Smooth muscle cell (in vitro differentiated cells): ENCODE measurements around the gene NHERF2. TPM values are rescaled to one million over a fixed set of nuclear protein-coding genes. Genes with fewer than 3 reads are reported as not detected.

ENCODE experiments used
- DNase-seq: peaks from one replicate; lab custom pipeline; 2025; ENCODE audit not compliant: unreplicated experiment; lab: John Stamatoyannopoulos, UW
- H2AFZ ChIP-seq: fragments of 200-600 bp; sonication (generic); 2 replicates; pipeline ENCODE4 v1.6.0; 2016; ENCODE audit warnings: antibody characterized with exemption, low read depth, mild to moderate bottlenecking
- H3F3A ChIP-seq: fragments of 200-600 bp; sonication (generic); 2 replicates; pipeline ENCODE4 v1.6.0; 2017; ENCODE audit warnings: antibody characterized with exemption, low read depth
- H3K27ac ChIP-seq: fragments of 200-600 bp; sonication (generic); 2 replicates; pipeline ENCODE4 v1.5.1; 2016; ENCODE audit warnings: low read depth, mild to moderate bottlenecking
- H3K27me3 ChIP-seq: fragments of 200-600 bp; sonication (generic); 2 replicates; pipeline ENCODE4 v1.6.1; 2016; ENCODE audit warnings: low read depth, mild to moderate bottlenecking
- H3K36me3 ChIP-seq: fragments of 200-600 bp; sonication (generic); 2 replicates; pipeline ENCODE4 v1.5.1; 2016; ENCODE audit warnings: low read depth
- H3K4me1 ChIP-seq: fragments of 200-600 bp; sonication (generic); 2 replicates; pipeline ENCODE4 v1.5.1; 2016; ENCODE audit warnings: low read depth
- H3K4me2 ChIP-seq: fragments of 200-600 bp; sonication (generic); 2 replicates; pipeline ENCODE4 v1.6.0; 2016; ENCODE audit warnings: mild to moderate bottlenecking
- H3K4me3 ChIP-seq: fragments of 200-600 bp; sonication (generic); 2 replicates; pipeline ENCODE4 v1.5.1; 2016; ENCODE audit warnings: mild to moderate bottlenecking
- H3K79me2 ChIP-seq: fragments of 200-600 bp; sonication (generic); 2 replicates; pipeline ENCODE4 v1.6.0; 2016; ENCODE audit warnings: low read depth, mild to moderate bottlenecking
- H3K9ac ChIP-seq: fragments of 200-600 bp; sonication (generic); 2 replicates; pipeline ENCODE4 v1.6.0; 2016; ENCODE audit warnings: low read depth
- H3K9me3 ChIP-seq: fragments of 200-600 bp; sonication (generic); replicated peaks from 2 replicates; pipeline ENCODE4 v1.5.1; 2016; ENCODE audit warnings: low read depth
- H4K20me1 ChIP-seq: fragments of 200-600 bp; sonication (generic); 2 replicates; pipeline ENCODE4 v1.6.0; 2016; ENCODE audit warnings: low read depth
- WGBS: methylation state at CpG from one replicate; pipeline ENCODE4 v1.1.7; 2016; ENCODE audit warnings: low lambda C conversion rate; 5-methylcytosine and 5-hydroxymethylcytosine counted together
- polyA plus RNA-seq: library from polyadenylated mRNA; unstranded; fragments of >200 nt; fragmentation: Nextera tagmentation; extraction: Ambion mirVana; gene quantifications from 2 replicates; pipeline ENCODE4 v1.2.1, GENCODE V29; 2016
- total RNA-seq: library from RNA; depleted of rRNA; stranded (reverse); fragments of >200 nt; gene quantifications from 2 replicates; pipeline ENCODE4 v1.2.3, GENCODE V29; 2014
- TF ChIP-seq, protein P1 (sequence below): fragments of 200-600 bp; sonication (generic); IDR thresholded peaks from 2 replicates; pipeline ENCODE4 v1.5.1; 2017; ENCODE audit warnings: borderline replicate concordance, mild to moderate bottlenecking, antibody characterized with exemption; ENCODE audit not compliant: insufficient read depth, poor library complexity, severe bottlenecking

The NHERF2 gene
- total and polyA plus RNA-seq, 2 experiments from 2014 or later, result 14.4 to 40.2 TPM

DNA sequence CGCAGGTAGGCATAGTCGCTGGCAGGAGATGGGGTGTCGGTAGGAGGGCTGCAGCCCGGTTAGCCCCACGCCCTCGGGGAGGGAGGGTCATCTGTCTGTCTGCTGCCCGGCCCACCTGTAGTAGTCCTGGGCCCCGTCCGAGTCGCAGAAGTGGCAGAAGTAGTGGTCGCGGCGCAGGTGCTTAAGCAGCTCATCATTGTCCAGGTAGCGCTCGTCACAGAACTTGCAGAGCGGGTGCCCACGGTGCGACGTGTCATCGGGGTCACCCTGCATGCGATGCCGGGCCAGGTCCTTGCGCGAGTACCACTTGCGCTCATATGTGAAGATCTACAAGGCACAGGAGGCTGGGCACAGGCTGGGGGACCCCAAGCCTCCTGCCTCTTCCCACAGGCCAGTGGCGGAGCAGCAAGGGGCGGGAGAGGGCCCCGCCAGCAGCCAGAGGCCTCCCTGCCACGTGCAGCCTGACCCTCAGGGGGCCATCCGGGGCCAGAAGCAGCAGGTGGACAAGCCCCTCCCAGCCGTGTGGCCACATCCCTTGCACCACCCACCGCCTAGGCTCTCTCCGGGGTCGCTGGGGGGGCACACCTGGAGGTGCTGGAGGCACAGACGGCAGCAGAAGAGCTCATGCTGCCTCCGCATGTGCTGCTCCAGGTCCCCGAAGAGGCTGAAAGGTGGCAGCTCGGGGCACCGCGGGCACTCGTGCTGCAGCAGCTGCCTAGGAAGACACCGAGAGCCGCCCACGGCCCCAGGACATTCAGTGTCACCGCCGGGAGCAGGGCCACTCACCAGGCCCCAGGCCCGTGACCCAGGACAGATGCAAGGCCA, 24.1 kb upstream of the NHERF2 start:
- H3K79me2 ChIP-seq, result peaks cover 48% of the 10 kb centered on the region
- no peak for DNase-seq
- no peaks in the 10 kb centered on the region for H3K27me3 ChIP-seq
- H3K4me2 ChIP-seq, result no peak overlapping the region
- H3K4me1 ChIP-seq, result peaks cover 7% of the 10 kb centered on the region
- no peak overlapping the region for H3K4me3 ChIP-seq
- H3K9me3 ChIP-seq, result no peaks in the 10 kb centered on the region
- no peaks in the 10 kb centered on the region for H3F3A ChIP-seq
- H3K27ac ChIP-seq, result no peak overlapping the region
- H3K9ac ChIP-seq, result no peak overlapping the region
- H3K36me3 ChIP-seq, result no peaks in the 10 kb centered on the region
- WGBS, result 96% methylated on average over 42 of the region's 47 CpGs
- no peak overlapping the region for H2AFZ ChIP-seq
- peaks cover 73% of the 10 kb centered on the region for H4K20me1 ChIP-seq
- TF ChIP-seq, protein P1, sequence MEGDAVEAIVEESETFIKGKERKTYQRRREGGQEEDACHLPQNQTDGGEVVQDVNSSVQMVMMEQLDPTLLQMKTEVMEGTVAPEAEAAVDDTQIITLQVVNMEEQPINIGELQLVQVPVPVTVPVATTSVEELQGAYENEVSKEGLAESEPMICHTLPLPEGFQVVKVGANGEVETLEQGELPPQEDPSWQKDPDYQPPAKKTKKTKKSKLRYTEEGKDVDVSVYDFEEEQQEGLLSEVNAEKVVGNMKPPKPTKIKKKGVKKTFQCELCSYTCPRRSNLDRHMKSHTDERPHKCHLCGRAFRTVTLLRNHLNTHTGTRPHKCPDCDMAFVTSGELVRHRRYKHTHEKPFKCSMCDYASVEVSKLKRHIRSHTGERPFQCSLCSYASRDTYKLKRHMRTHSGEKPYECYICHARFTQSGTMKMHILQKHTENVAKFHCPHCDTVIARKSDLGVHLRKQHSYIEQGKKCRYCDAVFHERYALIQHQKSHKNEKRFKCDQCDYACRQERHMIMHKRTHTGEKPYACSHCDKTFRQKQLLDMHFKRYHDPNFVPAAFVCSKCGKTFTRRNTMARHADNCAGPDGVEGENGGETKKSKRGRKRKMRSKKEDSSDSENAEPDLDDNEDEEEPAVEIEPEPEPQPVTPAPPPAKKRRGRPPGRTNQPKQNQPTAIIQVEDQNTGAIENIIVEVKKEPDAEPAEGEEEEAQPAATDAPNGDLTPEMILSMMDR, result no peak

DNA sequence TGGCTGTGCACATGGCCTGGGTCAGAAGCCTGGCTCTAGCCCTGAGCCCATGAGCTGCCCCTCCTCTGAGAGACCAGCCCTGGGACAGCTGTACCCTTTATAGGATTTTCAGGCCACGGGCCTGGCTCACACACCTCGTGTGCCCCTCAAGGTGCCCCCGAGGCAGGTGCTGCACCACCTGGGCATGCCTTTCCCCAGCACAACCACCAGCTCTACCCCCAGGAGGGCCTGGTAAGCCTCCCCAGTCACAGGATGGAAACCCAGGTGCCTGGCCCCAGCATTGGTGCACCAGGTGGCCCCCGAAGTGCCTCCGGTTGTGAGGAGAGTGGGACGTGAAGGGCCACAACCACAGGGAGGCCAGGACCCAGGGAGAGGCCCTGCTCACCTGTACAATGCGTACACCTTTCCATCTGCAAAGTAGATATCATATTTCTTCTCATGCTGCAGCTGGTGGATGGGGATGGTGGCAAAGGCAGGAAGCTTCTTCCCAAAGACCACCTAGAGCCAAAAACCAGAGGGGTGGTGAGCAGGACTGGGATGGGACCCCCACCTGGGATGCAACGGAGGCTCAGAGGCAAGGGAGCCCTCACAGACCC, 23.4 kb upstream of the NHERF2 start:
- Histone ChIP-seq H3K9me3 (no peaks in the 10 kb centered on the region), H3F3A (no peaks in the 10 kb centered on the region), H3K9ac (no peak overlapping the region), H3K4me3 (no peak overlapping the region), H3K4me1 (peaks cover 15% of the 10 kb centered on the region), H3K36me3 (no peaks in the 10 kb centered on the region), H3K79me2 (peaks cover 55% of the 10 kb centered on the region), H2AFZ (no peak overlapping the region), H4K20me1 (peaks cover 80% of the 10 kb centered on the region), H3K4me2 (no peak overlapping the region), H3K27ac (no peak overlapping the region), H3K27me3 (no peaks in the 10 kb centered on the region)
- TF ChIP-seq, protein P1, result no peak
- DNase-seq, result no peak
- 84% methylated on average over 8 of the region's 8 CpGs for whole genome bisulfite sequencing

DNA sequence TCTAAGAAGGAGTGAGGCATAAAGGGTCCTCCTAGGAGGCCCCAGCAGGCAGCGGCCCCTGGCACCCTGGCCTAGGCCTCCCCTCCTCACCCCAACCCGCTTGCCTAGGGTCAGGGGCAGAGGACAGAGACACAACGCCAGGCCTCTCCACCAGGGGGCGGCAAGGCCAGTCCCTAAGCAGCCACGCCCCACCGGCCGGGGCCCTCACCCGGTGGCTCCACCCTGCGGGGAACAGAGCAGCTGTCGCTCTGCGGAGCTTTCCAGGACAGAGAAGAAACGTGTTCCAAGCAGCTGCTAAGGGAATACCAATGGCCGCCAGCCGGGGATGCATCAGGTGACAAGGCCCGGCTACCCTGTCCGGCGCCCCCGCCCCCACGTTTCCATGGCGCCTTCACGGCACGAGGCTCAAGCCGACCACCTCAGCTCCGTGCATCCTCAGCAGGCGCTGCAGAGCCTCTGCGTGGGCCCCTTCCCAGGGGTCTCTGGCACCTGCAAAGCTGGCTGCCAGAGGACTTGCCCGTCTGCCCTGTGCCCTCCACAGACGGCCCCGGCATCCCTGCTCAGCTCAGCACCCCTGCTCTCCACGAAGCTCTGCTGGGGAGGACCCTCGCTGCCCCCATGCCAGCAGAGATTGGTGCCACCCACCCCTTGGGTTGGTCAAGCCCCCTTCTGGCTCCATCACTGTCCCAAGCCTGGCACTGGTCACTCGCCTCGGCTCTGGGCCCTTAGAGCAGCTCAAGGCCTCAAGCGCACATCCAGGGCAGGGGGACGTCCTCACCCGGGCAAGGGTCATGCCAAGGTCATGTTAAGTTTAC, 22.7 kb upstream of the NHERF2 start:
- Histone ChIP-seq H3K9ac (no peak overlapping the region), H3K4me2 (peak overlapping the region; percentile 77), H2AFZ (no peak overlapping the region), H3K27me3 (no peaks in the 10 kb centered on the region), H3K4me1 (peaks cover 19% of the 10 kb centered on the region), H3K27ac (no peak overlapping the region), H3F3A (no peaks in the 10 kb centered on the region), H3K79me2 (peaks cover 62% of the 10 kb centered on the region), H4K20me1 (peaks cover 87% of the 10 kb centered on the region), H3K36me3 (no peaks in the 10 kb centered on the region), H3K9me3 (no peaks in the 10 kb centered on the region), H3K4me3 (no peak overlapping the region)
- TF ChIP-seq, protein P1, result peak; percentile 92
- peak; percentile 67 for DNase-seq
- WGBS, result 35% methylated on average over 36 of the region's 36 CpGs
